NOMO-1 treated with DMSO at 0.1 percent for 48 hours (cell line): ENCODE measurements around the gene KRTAP5-7.

ENCODE experiments used
- DNase-seq: peaks from one replicate; lab custom pipeline; 2025; ENCODE audit not compliant: unreplicated experiment; lab: John Stamatoyannopoulos, UW

The KRTAP5-7 gene

GRCh38 chr11:71495286-71496230 lies 31.5 kb upstream of the KRTAP5-7 start:
- no peak for DNase-seq

DNA sequence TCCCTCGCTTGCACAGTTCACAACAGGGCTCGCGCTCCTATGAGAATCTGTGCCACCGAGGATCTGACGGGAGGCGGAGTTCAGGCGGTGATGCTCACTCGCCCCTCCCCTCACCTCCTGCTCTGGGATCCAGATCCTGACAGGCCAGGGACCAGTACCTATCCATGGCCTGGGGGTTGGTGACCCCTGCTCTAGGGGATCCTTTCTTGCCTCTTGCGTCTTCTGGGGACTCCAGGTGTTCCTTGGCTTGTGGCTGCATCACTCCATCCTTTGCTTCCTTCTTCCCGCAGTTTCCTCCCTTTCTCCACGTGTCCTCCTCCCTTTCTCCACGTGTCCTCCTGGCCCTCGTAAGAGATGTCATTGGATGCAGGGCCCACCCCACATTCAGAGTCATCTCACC lies 30.6 kb upstream of the KRTAP5-7 start:
- no peak for DNase-seq

DNA sequence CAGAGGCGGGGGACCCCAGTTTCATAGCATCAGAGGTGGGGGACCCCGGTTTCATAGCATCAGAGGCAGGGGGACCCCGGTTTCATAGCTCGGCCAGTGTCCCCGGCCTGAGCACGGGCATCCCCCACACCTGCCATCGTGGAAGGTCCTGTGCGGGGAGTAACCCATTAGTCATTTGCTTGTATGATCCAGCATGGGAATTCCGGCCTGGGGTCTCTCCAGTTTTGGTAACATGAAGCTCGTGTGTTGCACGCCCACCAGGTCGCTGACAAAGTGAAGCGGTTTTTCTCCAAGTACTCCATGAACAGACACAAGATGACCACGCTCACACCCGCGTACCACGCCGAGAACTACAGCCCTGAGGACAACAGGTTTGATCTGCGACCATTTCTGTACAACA lies 29.0 kb upstream of the KRTAP5-7 start:
- no peak for DNase-seq

GRCh38 chr11:71499125-71499524 lies 27.9 kb upstream of the KRTAP5-7 start:
- DNase-seq, result peak; percentile 1

DNA sequence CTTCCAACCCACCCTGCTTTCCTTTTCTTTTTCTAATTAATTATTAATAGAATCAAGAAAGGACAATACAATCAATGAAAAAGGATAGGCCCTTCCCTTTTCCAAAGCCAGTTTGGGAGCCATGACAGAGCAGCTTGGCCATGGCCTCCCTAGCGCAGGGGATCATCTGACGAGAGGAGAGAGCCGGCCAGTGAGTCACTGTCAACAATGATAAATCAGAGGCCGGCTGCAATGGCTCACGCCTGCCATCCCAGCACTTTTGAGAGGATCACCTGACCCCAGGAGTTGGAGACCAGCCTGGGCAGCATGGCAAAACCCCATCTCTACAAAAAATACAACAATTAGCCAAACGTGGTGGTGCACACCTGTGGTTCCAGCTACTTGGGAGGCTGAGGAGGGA lies 27.5 kb upstream of the KRTAP5-7 start:
- DNase-seq, result no peak

- no peak for DNase-seq
Measured at GRCh38 chr11:71500601-71501021, 26.5 kb upstream of the KRTAP5-7 start.

- DNase-seq, result no peak
Measured at GRCh38 chr11:71501071-71501985, 25.7 kb upstream of the KRTAP5-7 start.

DNA sequence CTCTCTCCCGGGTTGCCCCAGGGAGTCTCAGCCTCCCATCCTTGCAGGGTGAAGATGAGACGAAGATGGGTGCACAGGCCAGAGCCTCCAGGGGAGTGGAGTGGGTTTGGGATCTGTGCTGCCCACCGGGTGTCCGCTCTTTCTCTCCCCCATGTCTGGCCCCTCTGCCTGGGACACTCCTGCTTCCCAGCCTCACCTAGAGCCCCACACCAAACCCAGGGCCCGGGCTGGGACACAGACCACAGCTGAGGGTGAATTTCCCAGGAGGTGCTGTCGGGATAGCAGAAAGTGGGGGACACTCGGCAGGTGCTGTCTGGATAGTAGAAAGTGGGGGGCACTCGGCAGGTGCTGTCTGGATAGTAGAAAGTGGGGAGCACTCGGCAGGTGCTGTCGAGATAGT lies 25.0 kb upstream of the KRTAP5-7 start:
- DNase-seq, result no peak

- DNase-seq, result no peak
Measured at GRCh38 chr11:71502871-71503435, 24.1 kb upstream of the KRTAP5-7 start.

GRCh38 chr11:71504531-71504930 lies 22.5 kb upstream of the KRTAP5-7 start:
- no peak for DNase-seq

GRCh38 chr11:71505001-71505400 lies 22.1 kb upstream of the KRTAP5-7 start:
- DNase-seq, result no peak

DNA sequence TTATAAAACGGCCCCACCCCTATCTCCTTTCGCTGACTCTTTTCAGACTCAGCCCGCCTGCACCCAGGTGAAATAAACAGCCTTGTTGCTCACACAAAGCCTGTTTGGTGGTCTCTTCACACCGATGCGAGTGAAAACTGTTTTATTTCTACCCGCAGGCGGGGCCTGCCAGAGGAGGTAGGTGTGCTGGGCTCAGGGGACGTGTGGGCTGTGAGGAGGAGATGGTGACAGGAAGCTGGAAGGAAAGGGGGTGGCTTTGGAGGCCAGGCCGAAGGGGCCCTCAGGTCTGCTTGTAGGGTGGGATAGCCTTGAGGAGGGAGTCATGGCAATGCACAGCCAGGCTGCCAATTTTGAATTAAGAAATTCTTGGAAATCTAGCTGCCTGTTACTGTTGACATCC lies 21.3 kb upstream of the KRTAP5-7 start:
- DNase-seq, result no peak

DNA sequence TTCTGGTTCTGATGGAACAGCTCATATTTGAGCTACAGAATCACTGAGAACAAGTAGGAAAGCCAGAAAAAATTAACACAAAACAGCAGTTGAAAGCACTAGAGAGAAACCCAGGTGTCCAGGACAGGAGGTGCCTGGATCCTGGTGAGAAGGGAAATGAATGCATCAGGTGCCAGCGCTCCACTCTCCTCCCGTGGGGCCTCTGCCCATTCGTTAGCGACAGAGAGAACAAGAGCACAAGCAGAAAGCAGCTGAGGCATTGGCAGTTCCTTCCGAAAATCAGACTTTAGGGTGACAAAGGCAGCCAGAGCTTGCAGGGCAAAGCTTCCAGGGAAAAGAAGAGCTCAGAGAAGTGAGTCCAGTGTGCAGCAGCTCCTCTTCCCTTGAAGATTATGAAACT lies 20.0 kb upstream of the KRTAP5-7 start:
- no peak for DNase-seq

DNA sequence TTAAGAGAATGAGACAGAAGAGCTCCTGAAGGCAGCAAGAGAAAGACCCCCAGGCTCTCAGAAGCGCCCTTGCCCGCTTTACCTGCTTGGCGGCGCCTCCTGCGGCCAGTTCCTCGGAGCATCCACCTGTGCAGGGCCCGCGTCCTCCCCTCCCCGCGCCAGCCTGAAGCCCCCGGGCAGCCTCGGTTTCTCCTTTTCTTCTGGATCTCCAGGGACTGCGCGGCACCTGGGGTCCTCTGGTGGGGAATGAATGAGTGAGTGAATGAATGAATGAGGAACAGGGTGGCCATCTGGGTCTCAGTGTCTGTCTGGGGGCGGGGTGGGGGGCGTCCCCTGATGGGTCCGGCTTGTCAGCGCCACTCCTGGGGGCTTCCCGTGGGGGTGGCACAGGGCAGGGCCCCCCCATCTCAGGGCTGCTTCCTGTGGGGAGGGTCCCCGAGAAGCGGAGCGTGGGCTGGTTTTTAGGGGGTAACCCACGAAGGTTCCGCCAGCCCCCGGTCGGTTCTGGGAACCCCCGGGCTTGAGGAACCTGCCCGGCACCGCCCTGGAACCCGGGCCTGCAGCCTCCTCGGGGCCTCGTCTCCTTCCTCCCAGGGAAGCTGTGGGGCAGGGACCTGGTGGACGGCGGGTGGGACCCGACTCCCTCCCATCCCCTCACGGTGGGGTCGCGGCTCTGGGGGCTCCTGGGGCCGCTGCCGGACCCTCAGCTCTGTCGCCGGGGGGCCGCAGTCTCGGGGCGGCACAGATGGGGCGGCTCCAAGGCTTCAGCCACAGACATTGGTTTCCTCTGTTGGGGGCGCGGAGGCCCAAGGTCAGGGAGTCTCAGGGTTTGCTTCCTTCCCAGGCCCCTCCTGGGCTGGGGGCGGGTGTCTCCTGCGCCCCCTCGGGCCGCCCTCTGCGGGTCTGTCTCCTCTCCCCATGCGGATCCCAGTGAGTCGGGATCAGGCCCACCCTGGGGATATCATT lies 8.3 kb upstream of the KRTAP5-7 start:
- no peak for DNase-seq

GRCh38 chr11:71519546-71519945 lies 7.5 kb upstream of the KRTAP5-7 start:
- no peak for DNase-seq

GRCh38 chr11:71525188-71525937 lies 1.7 kb upstream of the KRTAP5-7 start:
- no peak for DNase-seq

DNA sequence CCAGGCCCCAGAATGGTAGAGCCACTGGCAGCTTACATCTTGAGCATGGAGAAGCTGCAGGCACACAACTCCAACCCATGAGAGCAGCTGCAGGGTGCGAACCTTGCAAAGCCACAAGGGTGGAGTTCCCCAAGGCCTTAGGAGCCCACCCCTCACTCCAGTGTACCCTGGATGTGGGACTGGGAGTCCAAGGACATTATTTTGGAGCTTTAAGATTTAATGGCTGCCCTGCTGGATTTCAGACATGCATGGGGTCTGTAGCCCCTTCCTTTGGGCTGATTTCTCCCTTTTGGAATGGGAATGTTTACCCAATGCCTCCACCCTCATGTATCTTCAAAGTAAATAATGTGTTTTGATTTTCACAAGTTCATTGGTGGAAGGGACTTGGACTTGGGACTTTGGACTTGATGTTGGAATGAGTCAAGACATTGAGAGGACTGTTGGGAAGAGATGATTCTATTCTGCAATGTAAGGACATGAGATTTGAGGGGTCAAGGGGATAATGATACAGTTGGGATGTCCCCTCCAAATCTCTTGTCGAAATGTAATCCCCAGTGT lies 1.1 kb upstream of the KRTAP5-7 start:
- DNase-seq, result no peak

DNA sequence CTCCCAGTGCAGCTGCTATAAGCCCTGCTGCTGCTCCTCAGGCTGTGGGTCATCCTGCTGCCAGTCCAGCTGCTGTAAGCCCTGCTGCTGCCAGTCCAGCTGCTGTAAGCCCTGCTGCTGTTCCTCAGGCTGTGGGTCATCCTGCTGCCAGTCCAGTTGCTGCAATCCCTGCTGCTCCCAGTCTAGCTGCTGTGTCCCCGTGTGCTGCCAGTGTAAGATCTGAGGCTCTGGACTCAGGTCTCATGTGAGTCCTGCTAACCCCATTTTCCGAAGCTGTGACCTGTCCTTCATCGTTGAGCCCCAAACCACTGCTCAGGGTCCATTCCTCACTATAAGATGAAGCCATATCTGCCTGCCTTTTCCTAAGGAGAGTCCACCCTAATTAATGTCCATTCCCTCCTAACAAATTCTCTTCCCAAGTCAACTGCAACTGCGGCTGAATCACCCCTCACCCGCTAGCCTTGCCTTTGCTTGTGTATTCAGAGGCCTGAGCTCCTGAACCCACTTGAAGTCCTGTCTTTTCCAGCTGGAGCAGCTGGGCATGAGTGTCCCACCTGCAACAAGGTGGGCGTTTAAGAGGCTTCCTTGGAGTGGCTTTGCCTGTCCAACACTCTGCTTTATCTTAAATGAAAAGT lies 626 bp downstream of the KRTAP5-7 start:
- no peak for DNase-seq

GRCh38 chr11:71530602-71531001 lies 3.5 kb downstream of the KRTAP5-7 start:
- no peak for DNase-seq
